Measurements from ENCODE around the gene OR5AR1.
A peak's percentile ranks its signal among the peaks of the same experiment; 100 is the strongest.

OR5AR1 gene

GRCh38 chr11:56663386-56663785, at the start of gene OR5AR1:
Gene OR5AR1 (plus strand): TSS chr11:56663686. CDS start chr11:56663686, 0 bp downstream.
- TF ChIP-seq CTCF (IDR thresholded peaks at IDR 0.05; ENCODE audit: low read length, missing control alignments), result no peak
- H3K4me3 ChIP-seq (replicated peaks; ENCODE audit: low read depth, low read length), result no peak within 1 kb of the TSS
- DNase-seq (ENCODE audit: low read depth), result no peak

- peak; percentile 33 for DNase-seq (ENCODE audit: low read depth)
- H3K4me3 ChIP-seq (replicated peaks; ENCODE audit: low read depth, low read length), result no peak overlapping the region
- no peak for TF ChIP-seq CTCF (IDR thresholded peaks at IDR 0.05; ENCODE audit: low read length, missing control alignments)
These were observed 38.8 kb upstream of the OR5AR1 start for GRCh38 chr11:56624661-56625110.

GRCh38 chr11:56625946-56626345, 37.5 kb upstream of the OR5AR1 start:
- DNase-seq (ENCODE audit: low read depth), result no peak
- H3K4me3 ChIP-seq (replicated peaks; ENCODE audit: low read depth, low read length), result no peak overlapping the region
- TF ChIP-seq CTCF (IDR thresholded peaks at IDR 0.05; ENCODE audit: low read length, missing control alignments), result no peak

- no peak for TF ChIP-seq CTCF (IDR thresholded peaks at IDR 0.05; ENCODE audit: low read length, missing control alignments)
- no peak overlapping the region for H3K4me3 ChIP-seq (replicated peaks; ENCODE audit: low read depth, low read length)
- DNase-seq (ENCODE audit: low read depth), result no peak
These were observed 31.2 kb upstream of the OR5AR1 start for GRCh38 chr11:56632329-56632728.

GRCh38 chr11:56636861-56637260, 26.6 kb upstream of the OR5AR1 start:
- no peak for TF ChIP-seq CTCF (IDR thresholded peaks at IDR 0.05; ENCODE audit: low read length, missing control alignments)
- no peak overlapping the region for H3K4me3 ChIP-seq (replicated peaks; ENCODE audit: low read depth, low read length)
- no peak for DNase-seq (ENCODE audit: low read depth)

GRCh38 chr11:56637500-56637899, 26.0 kb upstream of the OR5AR1 start:
- DNase-seq (ENCODE audit: low read depth), result no peak
- H3K4me3 ChIP-seq (replicated peaks; ENCODE audit: low read depth, low read length), result no peak overlapping the region
- no peak for TF ChIP-seq CTCF (IDR thresholded peaks at IDR 0.05; ENCODE audit: low read length, missing control alignments)

- TF ChIP-seq CTCF (IDR thresholded peaks at IDR 0.05; ENCODE audit: low read length, missing control alignments), result no peak
- no peak for DNase-seq (ENCODE audit: low read depth)
- H3K4me3 ChIP-seq (replicated peaks; ENCODE audit: low read depth, low read length), result no peak within 1 kb of the TSS
These were observed 21.1 kb upstream of the OR5AR1 start, which contains the start of gene OR5AP2 for GRCh38 chr11:56642339-56642738. Gene OR5AP2 (minus strand): TSS chr11:56642439. CDS start chr11:56642439, 0 bp downstream.

Measured in fibroblast of pulmonary artery (primary cell).